ENCODE results near the gene EBLN2.

- TF ChIP-seq CTCF (conservative IDR thresholded peaks at IDR 0.05; ENCODE audit: low read depth in 2 of 2) (no peak), POLR2AphosphoS5 (IDR thresholded peaks at IDR 0.05; ENCODE audit: low read depth) (no peak), EZH2 (IDR thresholded peaks at IDR 0.05; ENCODE audit: low read depth, unreplicated experiment) (no peak), REST (IDR thresholded peaks at IDR 0.05; ENCODE audit: unreplicated experiment) (no peak)
Measured at GRCh38 chr3:73031573-73032103, 29.8 kb upstream of the EBLN2 start.

Data from GM23338 (cell line).